KOPT-K1 (cell line): Measurements from ENCODE around the gene ZNF354B.
A peak's percentile ranks its signal among the peaks of the same experiment; 100 is the strongest.
"Not testable (repeated sequence)": the region's sequence is repeated elsewhere in the genome, so short reads cannot be mapped to it uniquely, and the experiment has no call there.

ENCODE experiments used
- H3K27ac ChIP-seq: fragments of 200-600 bp; sonication (generic); 2 replicates; pipeline ENCODE4 v1.5.1; 2016; ENCODE audit warnings: antibody characterized with exemption, mild to moderate bottlenecking, low read depth, low read length; ENCODE audit not compliant: poor library complexity, severe bottlenecking
- H3K36me3 ChIP-seq: fragments of 200-600 bp; sonication (generic); 2 replicates; pipeline ENCODE4 v1.5.1; 2017; ENCODE audit warnings: antibody characterized with exemption, mild to moderate bottlenecking, low read length, moderate library complexity; ENCODE audit not compliant: insufficient read depth
- H3K9me3 ChIP-seq: fragments of 200-600 bp; sonication (generic); 2 replicates; pipeline ENCODE4 v1.5.1; 2017; ENCODE audit warnings: antibody characterized with exemption, low read length, mild to moderate bottlenecking; ENCODE audit not compliant: insufficient read depth, poor library complexity, severe bottlenecking

ZNF354B gene

GRCh38 chr5:178854284-178854683 lies 5.5 kb upstream of the ZNF354B start:
- H3K36me3 ChIP-seq = no peaks in the 10 kb centered on the region
- H3K27ac ChIP-seq = no peak overlapping the region
- peaks cover 20% of the 10 kb centered on the region for H3K9me3 ChIP-seq

- peak overlapping the region; percentile 71 for H3K27ac ChIP-seq
- peaks cover 44% of the 10 kb centered on the region for H3K36me3 ChIP-seq
- peaks cover 39% of the 10 kb centered on the region for H3K9me3 ChIP-seq
Observed at GRCh38 chr5:178860615-178861014, 862 bp downstream of the ZNF354B start.

- Histone ChIP-seq H3K27ac (no peak overlapping the region), H3K36me3 (peaks cover 54% of the 10 kb centered on the region), H3K9me3 (peaks cover 49% of the 10 kb centered on the region)
Observed at GRCh38 chr5:178861627-178862026, 1.9 kb downstream of the ZNF354B start.

- Histone ChIP-seq H3K36me3 (peaks cover 98% of the 10 kb centered on the region), H3K9me3 (peaks cover 88% of the 10 kb centered on the region)
Observed at GRCh38 chr5:178866946-178867345, 7.2 kb downstream of the ZNF354B start.

GRCh38 chr5:178869577-178869976 lies 9.8 kb downstream of the ZNF354B start:
- no peak overlapping the region for H3K27ac ChIP-seq
- H3K36me3 ChIP-seq = peaks cover 99% of the 10 kb centered on the region
- H3K9me3 ChIP-seq = peaks cover 97% of the 10 kb centered on the region

More at GRCh38 chr5:178866946-178867345, 7.2 kb downstream of the ZNF354B start:
- no peak overlapping the region for H3K27ac ChIP-seq

GRCh38 chr5:178870411-178870810 lies 10.7 kb downstream of the ZNF354B start:
- Histone ChIP-seq H3K36me3 (peaks cover 99% of the 10 kb centered on the region), H3K27ac (no peak overlapping the region), H3K9me3 (peaks cover 97% of the 10 kb centered on the region)

GRCh38 chr5:178872302-178872701 lies 12.5 kb downstream of the ZNF354B start:
- H3K9me3 ChIP-seq = peaks cover 97% of the 10 kb centered on the region
- H3K27ac ChIP-seq = no peak overlapping the region
- H3K36me3 ChIP-seq = peaks cover 99% of the 10 kb centered on the region

- peaks cover 100% of the 10 kb centered on the region for H3K9me3 ChIP-seq
- H3K36me3 ChIP-seq = peaks cover 100% of the 10 kb centered on the region
Observed at GRCh38 chr5:178883115-178883694, 23.5 kb downstream of the ZNF354B start.

GRCh38 chr5:178883815-178884430 lies 24.2 kb downstream of the ZNF354B start:
- Histone ChIP-seq H3K36me3 (peaks cover 99% of the 10 kb centered on the region), H3K27ac (no peak overlapping the region), H3K9me3 (peaks cover 100% of the 10 kb centered on the region)

More at GRCh38 chr5:178883115-178883694, 23.5 kb downstream of the ZNF354B start:
- not testable (repeated sequence) for H3K27ac ChIP-seq

- Histone ChIP-seq H3K36me3 (peaks cover 10% of the 10 kb centered on the region; the same call in 1 of the 2 replicates), H3K9me3 (peaks cover 71% of the 10 kb centered on the region), H3K27ac (no peak within 1 kb of the TSS)
Observed at GRCh38 chr5:178895615-178896571, 36.1 kb downstream of the ZNF354B start, which contains the start of gene ZFP2. ZFP2 (plus strand) TSS chr5:178895913; CDS start chr5:178931314, 35,401 bp downstream.

GRCh38 chr5:178899289-178899688 lies 39.5 kb downstream of the ZNF354B start:
- Histone ChIP-seq H3K9me3 (peaks cover 68% of the 10 kb centered on the region), H3K36me3 (no peaks in the 10 kb centered on the region; the same call in 1 of the 2 replicates), H3K27ac (no peak overlapping the region)

GRCh38 chr5:178902849-178903248 lies 43.1 kb downstream of the ZNF354B start:
- H3K27ac ChIP-seq = no peak overlapping the region
- peaks cover 4% of the 10 kb centered on the region; the same call in 1 of the 2 replicates for H3K36me3 ChIP-seq
- peaks cover 63% of the 10 kb centered on the region for H3K9me3 ChIP-seq

GRCh38 chr5:178931846-178932760 lies 72.3 kb downstream of the ZNF354B start:
- H3K27ac ChIP-seq = no peak overlapping the region
- H3K9me3 ChIP-seq = peaks cover 92% of the 10 kb centered on the region
- no peaks in the 10 kb centered on the region for H3K36me3 ChIP-seq
